Esophagus squamous epithelium (tissue), 4 donors: ENCODE data around the gene ADAP1.

Experiments used
- POLR2A ChIP-seq, 4 donors: fragments of 450-650 bp; IDR thresholded peaks; one replicate each; pipeline ENCODE4 v1.6.1; 2017; ENCODE audit warnings: antibody characterized with exemption in 4 of 4, mild to moderate bottlenecking in 4 of 4, moderate library complexity in 3 of 4
- TF ChIP-seq, protein P1 (sequence below), 6 experiments: fragments of 450-650 bp in 4 of 6; fragments of 200-600 bp in 2 of 6; sonication (generic) in 2 of 6; IDR thresholded peaks; one replicate each; pipeline ENCODE4 v1.5.1; 2016 to 2019; ENCODE audit warnings: antibody characterized with exemption in 6 of 6, mild to moderate bottlenecking in 4 of 6, moderate library complexity in 4 of 6

DNA sequence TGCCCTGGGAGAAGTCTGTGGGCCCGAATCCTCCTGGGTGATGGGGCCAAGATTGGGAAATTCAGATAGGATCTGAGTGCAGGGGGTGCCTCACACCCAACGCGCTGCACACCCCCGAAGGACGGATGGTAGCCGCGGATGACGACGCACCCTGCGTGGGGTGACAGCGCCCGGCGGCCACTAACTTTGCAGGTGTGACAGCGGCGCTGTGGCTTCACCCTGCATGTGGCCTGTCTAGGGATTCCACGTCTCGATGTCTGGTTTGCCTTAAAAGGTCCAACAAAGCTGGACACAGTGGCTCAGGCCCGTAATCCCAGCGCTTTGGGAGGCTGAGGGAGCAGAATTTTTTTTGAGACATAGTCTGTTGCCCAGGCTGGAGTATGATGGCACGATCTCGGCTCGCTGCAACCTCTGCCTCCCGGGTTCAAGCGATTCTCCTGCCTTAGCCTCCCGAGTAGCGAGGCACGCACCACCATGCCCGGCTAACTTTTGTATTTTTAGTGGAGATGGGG lies 18.6 kb downstream of the ADAP1 start:
- TF ChIP-seq, protein P1, sequence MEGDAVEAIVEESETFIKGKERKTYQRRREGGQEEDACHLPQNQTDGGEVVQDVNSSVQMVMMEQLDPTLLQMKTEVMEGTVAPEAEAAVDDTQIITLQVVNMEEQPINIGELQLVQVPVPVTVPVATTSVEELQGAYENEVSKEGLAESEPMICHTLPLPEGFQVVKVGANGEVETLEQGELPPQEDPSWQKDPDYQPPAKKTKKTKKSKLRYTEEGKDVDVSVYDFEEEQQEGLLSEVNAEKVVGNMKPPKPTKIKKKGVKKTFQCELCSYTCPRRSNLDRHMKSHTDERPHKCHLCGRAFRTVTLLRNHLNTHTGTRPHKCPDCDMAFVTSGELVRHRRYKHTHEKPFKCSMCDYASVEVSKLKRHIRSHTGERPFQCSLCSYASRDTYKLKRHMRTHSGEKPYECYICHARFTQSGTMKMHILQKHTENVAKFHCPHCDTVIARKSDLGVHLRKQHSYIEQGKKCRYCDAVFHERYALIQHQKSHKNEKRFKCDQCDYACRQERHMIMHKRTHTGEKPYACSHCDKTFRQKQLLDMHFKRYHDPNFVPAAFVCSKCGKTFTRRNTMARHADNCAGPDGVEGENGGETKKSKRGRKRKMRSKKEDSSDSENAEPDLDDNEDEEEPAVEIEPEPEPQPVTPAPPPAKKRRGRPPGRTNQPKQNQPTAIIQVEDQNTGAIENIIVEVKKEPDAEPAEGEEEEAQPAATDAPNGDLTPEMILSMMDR (IDR thresholded peaks at IDR 0.05): no peak
- no peak for TF ChIP-seq POLR2A (IDR thresholded peaks at IDR 0.05)
